Activated CD4-positive, CD25-positive, alpha-beta regulatory T cell treated with anti-CD3 and anti-CD28 coated beads, Interleukin-2, amount 50 U/mL, for 24 hours (primary cell): ENCODE measurements around the gene RFC4.
A peak's percentile ranks its signal among the peaks of the same experiment; 100 is the strongest.
"Not testable (repeated sequence)": the region's sequence is repeated elsewhere in the genome, so short reads cannot be mapped to it uniquely, and the experiment has no call there.

Experiments
- ATAC-seq, 2 donors: fragments of 150-1000 bp; cut with Tn5 transposase; one replicate each; pipeline ENCODE4 v1.10.0; 2021; ENCODE audit warnings: mild to moderate bottlenecking in 1 of 2, moderate library complexity in 1 of 2

Gene RFC4, protein sequence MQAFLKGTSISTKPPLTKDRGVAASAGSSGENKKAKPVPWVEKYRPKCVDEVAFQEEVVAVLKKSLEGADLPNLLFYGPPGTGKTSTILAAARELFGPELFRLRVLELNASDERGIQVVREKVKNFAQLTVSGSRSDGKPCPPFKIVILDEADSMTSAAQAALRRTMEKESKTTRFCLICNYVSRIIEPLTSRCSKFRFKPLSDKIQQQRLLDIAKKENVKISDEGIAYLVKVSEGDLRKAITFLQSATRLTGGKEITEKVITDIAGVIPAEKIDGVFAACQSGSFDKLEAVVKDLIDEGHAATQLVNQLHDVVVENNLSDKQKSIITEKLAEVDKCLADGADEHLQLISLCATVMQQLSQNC

DNA sequence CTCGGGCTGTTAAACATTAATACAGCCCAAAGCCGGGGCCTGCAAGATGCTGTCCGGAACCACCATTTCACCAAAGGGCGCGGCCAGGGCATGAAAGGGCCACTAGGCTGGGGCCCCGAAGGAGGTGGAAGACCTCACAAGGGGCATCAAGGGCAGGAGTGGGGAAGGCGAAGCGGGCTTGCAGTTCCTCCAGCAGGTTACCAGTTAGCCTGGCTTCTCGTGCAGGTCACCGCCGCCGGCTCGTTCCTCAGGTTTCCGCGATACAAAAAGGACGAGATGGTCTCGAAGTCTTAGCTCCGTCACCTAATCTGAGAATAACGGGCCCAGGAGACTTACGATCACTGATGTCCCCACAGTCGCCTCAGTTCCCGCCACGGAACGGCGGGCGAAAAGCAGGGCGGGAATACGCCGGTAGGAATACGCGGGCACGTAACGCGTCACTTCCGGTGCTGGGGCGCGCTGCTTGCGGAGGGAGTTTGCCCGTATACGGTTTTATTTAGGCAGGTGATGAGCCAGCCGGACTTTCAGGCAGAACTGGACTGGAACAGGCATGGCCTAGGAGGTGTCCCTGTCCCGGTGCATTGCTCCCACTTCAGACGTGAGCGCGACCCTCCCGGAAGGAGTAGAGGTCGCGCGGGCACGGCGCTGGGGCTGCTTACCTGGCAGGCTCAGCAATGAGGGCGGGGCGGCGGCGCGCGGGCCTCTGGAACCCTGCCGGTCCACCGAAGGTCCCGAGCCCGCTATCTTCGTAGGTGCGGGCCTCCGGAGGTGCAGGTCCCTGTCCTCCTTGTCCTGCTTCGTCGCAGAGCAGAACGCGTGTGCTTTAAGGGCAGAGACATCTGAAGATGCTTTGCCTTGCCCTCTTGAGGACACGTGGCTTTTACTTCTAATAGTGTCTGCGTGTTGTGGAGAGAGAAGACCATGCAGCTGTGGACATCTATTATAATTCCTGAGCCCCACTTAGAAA lies at the start of gene RFC4:
Gene RFC4 (minus strand): TSS at position 394 of the 967 bp plus-strand sequence. CDS start 1,769 bp downstream, outside the sequence.
- peak; percentile 90 to 92 for ATAC-seq

DNA sequence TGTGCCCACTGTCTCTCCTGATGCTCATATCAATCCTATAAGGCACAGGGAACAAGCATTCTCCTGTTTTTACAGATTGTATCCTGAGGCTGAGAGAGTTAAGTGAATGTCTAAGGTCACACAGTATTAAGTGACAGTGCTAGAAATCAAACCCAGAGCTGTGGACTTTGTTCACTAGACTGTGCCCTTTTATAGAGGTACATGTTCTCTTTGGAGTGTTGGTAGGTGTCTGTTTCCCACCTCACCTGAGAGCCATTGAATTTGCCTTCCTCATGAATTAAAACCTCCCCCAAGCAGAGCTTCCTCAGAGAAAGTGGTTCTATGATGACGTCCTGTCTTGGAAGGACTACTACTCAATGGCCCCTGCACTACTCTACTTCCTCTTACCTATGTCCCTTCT lies 48.7 kb upstream of the RFC4 start:
- no peak for ATAC-seq

- no peak for ATAC-seq
Measured at GRCh38 chr3:186854146-186854545, 47.9 kb upstream of the RFC4 start.

- no peak for ATAC-seq
Measured at GRCh38 chr3:186852994-186853393, 46.7 kb upstream of the RFC4 start.

DNA sequence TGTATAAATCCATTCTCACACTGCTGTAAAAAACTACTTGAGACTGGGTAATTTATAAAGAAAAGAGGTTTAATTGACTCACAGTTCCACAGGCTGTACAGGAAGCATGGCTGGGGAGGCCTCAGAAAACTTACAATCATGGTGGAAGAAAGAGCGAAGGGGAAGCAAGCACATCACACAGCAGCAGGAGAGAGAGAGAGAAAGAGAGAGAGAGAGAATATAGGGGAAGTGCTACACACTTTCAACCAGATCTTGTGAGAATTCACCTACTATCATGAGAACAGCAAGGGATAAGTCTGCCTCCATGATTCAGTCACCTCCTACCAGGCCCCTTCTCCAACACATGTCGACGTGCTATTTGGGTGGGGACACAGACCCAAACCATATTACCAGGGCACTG lies 45.6 kb upstream of the RFC4 start:
- not testable (repeated sequence) for ATAC-seq

DNA sequence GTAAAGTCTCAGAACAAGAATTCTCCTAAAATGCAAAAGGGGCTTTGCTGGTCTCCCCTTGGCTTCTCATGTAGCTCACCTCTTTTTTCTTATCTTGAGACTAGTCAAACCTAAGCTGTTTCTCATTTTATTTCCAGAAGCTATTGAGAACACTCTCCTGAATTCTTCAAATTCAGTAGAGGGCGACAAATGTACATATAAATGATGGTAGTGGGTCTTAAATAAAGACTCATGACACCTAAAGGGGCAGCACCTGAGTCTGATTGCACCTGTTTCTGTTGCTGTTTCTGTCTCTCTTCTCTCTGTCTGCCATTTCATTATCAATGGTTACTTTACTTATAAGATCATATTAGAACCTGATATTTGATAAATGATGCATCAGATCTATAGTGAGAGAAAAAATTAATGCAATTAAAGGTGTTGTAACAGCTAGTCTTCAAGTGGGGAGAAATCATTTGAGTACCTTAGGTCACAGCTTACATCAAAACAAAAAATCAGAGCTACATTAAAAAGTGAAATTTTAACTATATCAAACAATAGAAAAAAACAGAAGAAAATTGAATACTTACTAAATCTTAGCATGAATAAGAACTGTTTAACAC lies 43.2 kb upstream of the RFC4 start:
- ATAC-seq: peak; percentile 89 to 93

GRCh38 chr3:186847437-186847836 lies 41.2 kb upstream of the RFC4 start:
- no peak for ATAC-seq

DNA sequence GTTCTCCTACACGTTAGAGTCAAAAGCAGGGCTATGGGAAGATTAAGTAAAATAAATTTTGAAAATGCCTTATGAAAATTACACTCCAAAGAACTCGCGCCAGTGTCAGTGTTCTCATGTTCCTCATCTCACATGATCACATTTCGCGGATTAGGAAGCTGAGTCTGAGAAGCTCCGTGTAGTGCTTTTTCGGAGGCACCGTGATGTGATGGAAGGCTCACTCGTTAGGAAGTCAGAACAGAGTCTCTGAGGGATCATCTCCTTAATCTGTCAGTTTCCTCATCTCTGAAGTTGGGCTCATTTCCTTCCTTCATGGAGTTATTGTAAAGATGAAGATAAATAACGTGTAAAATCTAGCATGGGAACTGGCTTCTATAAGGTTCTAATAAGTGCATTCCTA lies 39.5 kb upstream of the RFC4 start:
- ATAC-seq: no peak

DNA sequence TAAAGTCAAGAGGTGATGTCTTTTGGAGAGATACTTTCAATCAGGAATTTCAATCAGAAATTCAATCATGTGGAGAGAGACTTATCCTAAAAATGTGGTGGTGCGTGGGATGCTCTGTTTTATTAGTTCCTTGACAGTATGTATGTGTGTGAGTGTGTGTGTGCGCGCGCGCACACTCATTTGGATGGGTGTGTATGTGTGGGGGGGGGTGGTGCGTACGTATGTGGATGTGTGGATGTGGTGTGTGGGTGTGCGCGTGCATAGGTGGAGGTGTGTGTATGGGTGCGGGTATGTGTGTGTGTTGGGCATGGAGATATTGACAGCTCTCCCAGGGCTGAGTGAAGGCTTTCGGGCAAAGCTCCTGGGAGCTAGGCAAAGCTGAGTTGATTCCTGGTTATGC lies 38.6 kb upstream of the RFC4 start:
- ATAC-seq: no peak

DNA sequence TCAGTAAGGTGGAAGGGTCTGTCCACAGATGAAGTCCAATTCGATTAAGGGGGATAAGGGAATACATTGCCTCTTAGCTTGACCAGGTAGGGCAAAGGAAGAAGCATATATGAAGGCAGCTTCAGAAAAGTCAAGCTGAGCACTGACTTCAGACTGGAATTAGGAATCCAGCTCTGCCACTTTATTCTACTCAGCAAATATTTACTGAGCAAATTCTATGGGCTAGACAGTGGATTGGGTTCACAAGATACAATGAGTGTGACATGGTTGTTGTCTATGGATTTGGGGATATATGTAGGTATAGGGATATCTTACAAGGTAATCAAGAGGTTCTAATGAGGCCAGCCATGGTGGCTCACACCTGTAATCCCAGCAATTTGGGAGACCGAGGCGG lies 36.8 kb upstream of the RFC4 start:
- ATAC-seq: no peak

- no peak for ATAC-seq
Measured at GRCh38 chr3:186842426-186843038, 36.2 kb upstream of the RFC4 start, which contains the start of gene ADIPOQ. Gene ADIPOQ (plus strand): TSS chr3:186842710. CDS start chr3:186853059, 10,349 bp downstream.

DNA sequence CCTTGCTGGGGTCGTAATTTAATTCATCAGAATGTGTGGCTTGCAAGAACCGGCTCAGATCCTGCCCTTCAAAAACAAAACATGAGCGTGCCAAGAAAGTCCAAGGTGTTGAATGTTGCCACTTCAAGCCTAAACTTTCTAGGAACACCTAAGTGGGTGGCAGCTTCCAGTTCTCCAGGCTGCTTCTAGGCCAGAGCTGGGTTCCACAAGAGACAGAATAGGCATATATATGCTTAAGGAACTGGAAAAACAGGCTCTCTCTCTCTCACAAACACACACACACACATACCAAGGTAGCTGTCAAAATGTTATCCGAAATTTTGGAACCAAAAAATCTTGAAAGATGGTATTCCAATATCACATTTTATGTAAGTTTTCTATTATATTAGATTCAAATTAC lies 35.3 kb upstream of the RFC4 start:
- ATAC-seq: no peak

DNA sequence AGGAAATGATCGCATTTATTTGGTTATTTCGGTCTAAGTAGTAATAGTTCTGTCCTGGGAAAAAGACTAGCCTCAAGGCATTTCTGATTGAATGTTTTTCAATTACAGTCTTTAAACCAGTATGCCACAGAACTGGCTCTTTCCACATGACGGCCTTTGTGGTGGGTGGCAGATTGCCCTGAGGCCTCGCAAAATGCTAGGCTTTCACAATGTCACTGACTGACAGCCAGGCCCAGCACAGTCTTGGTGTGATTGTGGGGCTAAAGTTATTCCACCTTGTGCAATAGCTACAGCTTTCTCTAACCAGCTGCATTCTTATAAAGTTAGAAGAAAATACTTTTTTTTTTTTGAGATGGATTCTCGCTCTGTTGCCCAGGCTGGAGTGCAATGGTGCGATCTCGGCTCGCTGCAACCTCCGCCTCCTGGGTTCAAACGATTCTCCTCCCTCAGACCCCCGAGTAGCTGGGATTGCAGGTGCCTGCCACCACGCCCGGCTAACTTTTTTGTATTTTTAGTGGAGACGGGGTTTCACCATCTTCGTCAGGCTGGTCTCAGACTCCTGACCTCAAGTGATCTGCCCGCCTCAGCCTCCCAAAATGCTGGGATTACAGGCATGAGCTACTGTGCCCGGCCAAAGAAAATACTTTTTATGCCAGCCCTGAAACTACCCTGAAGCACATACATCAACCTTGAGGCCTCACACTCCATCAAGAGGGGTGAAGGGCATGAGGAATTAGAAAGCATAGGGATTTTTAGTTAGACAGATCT lies 33.8 kb upstream of the RFC4 start:
- ATAC-seq: no peak

DNA sequence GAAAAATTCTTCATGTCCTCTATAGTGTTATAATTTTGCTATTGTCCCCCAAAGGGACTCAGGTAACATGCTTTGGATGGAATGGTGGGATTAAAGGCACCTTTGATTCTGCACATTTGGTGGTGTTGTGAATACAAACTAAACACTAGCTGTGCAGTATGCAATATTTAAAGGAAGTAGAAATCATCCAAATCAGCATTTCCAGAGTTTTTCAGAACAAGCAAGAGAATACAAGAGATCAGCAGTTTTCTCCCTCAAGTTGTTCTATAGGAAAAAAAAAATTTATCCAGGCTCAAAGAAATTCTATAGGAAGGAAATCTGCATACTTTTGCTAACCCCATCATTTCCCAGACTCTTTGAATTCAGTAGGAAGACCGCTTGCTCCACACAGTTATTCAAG lies 26.0 kb upstream of the RFC4 start:
- no peak for ATAC-seq

DNA sequence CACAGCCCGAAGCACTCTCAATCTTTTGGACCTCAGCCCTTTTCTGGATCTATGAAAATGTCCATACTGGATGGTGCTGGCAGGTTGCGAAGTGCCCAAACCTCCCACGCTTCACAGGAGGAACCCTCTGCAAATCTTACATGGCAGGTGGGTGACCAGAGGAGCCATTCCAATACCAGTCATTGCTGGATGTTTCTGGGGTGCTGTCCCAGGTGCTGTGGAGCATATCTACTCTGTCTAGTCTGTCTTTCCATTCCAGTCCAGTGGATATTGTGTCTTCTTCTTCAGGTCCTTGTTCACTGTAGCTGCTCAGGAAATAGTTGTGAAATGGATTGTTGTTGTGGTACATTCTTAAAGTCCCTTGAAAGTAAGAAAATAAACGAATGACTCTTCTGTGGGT lies 25.5 kb upstream of the RFC4 start:
- no peak for ATAC-seq

DNA sequence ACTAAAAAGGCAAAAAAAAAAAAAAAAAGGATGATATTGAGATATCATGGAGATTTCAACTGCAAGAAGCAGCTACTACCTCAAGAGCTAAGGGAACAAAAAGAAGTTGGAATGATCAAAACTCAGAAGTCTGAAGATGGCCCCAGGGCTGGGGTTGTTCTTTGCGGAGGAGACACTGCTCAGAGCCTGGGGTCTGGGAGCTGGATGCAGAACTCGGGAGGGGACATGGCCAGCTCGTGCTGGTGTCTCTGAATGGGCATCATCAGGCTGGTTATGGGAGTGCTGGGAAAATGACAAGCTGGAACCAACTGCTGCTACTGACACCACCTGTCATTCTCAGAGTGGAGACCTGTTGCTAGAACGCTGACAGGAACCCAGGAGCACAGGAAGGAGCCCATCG lies 22.1 kb upstream of the RFC4 start:
- no peak for ATAC-seq

- ATAC-seq: peak; percentile 91 to 92
Measured at GRCh38 chr3:186826976-186827857, 20.9 kb upstream of the RFC4 start.

- peak in 1 of 2 donors; percentile 5 for ATAC-seq
Measured at GRCh38 chr3:186826410-186826975, 20.2 kb upstream of the RFC4 start.

GRCh38 chr3:186825872-186826409 lies 19.7 kb upstream of the RFC4 start:
- ATAC-seq: no peak

GRCh38 chr3:186825294-186825821 lies 19.1 kb upstream of the RFC4 start:
- ATAC-seq: peak; percentile 45 to 48
